ENCODE data around the gene LTV1.

The LTV1 gene

GRCh38 chr6:143803769-143804568 is 39.2 kb upstream of the LTV1 start:
- Histone ChIP-seq H3K4me3 (ENCODE audit: insufficient read depth, low read length, poor library complexity, severe bottlenecking) (no peak overlapping the region), H2AFZ (ENCODE audit: low read depth, low read length, severe bottlenecking) (no peak overlapping the region), H3K27ac (ENCODE audit: low read depth, low read length) (no peak overlapping the region), H3F3A (ENCODE audit: insufficient read depth) (no peaks in the 10 kb centered on the region), H4K20me1 (ENCODE audit: low read depth, low read length) (no peaks in the 10 kb centered on the region), H3K27me3 (ENCODE audit: low read length) (no peaks in the 10 kb centered on the region), H3K36me3 (ENCODE audit: low read length) (no peaks in the 10 kb centered on the region), H3K9me2 (replicated peaks; ENCODE audit: insufficient read depth, low read length) (no peaks in the 10 kb centered on the region), H3K9me3 (ENCODE audit: insufficient read depth, low read length) (no peaks in the 10 kb centered on the region), H3K4me2 (ENCODE audit: low read depth, low read length, poor library complexity, severe bottlenecking) (no peak overlapping the region), H3K79me2 (ENCODE audit: insufficient read depth, low read length) (no peaks in the 10 kb centered on the region), H3K9ac (ENCODE audit: low read length) (no peak overlapping the region)
- TF ChIP-seq EZH2phosphoT487 (conservative IDR thresholded peaks at IDR 0.05; ENCODE audit: low read length) (no peak), CTCF (IDR thresholded peaks at IDR 0.05; ENCODE audit: insufficient read depth, low read length, poor library complexity, severe bottlenecking) (no peak)

GRCh38 chr6:143804835-143805239 is 38.3 kb upstream of the LTV1 start:
- no peak overlapping the region for H3K9ac ChIP-seq (ENCODE audit: low read length)
- TF ChIP-seq CTCF (IDR thresholded peaks at IDR 0.05; ENCODE audit: insufficient read depth, low read length, poor library complexity, severe bottlenecking), result no peak
- TF ChIP-seq EZH2phosphoT487 (conservative IDR thresholded peaks at IDR 0.05; ENCODE audit: low read length), result no peak
- H3F3A ChIP-seq (ENCODE audit: insufficient read depth), result no peaks in the 10 kb centered on the region
- no peak overlapping the region for H2AFZ ChIP-seq (ENCODE audit: low read depth, low read length, severe bottlenecking)
- no peak overlapping the region for H3K4me2 ChIP-seq (ENCODE audit: low read depth, low read length, poor library complexity, severe bottlenecking)
- H3K27me3 ChIP-seq (ENCODE audit: low read length), result no peaks in the 10 kb centered on the region
- no peaks in the 10 kb centered on the region for H3K36me3 ChIP-seq (ENCODE audit: low read length)
- no peak overlapping the region for H3K27ac ChIP-seq (ENCODE audit: low read depth, low read length)
- no peaks in the 10 kb centered on the region for H4K20me1 ChIP-seq (ENCODE audit: low read depth, low read length)
- no peaks in the 10 kb centered on the region for H3K9me2 ChIP-seq (replicated peaks; ENCODE audit: insufficient read depth, low read length)
- H3K4me3 ChIP-seq (ENCODE audit: insufficient read depth, low read length, poor library complexity, severe bottlenecking), result no peak overlapping the region
- H3K79me2 ChIP-seq (ENCODE audit: insufficient read depth, low read length), result no peaks in the 10 kb centered on the region
- no peaks in the 10 kb centered on the region for H3K9me3 ChIP-seq (ENCODE audit: insufficient read depth, low read length)

DNA sequence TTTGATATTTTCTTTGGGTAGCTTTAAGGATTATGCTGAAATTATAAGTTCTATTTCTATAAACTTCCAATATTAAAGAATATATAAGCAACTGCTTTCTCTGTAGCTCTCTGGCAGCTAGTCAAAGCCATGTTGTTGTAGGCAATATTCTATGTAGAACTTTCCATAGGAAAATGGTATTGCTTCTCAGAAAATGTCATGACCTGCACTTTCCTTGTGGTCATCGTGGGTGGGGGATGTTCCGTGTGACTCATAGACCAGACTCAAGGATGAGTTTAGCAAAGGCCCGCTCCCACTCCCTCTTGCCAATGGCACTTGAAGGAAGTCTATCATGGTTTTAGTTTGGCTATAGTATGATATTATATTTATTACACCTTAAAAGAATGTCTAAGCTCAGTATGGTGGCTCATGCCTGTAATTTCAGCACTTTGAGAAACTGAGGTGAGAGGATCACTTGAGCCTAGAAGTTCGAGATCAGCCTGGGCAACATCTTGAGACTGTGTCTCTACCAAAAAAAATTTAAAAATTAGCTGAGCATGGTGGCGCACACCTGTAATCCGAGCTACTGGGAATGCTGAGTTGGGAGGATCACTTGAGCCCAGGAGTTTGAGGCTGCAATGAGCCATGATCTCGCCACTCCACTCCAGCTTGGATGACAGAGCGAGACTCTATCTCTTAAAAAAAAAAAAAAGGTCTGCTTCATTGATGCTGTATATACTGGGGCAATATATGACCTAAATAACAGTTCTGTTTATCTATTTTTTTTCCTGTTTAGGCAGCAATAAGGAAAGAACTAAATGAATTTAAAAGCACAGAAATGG is 36.6 kb upstream of the LTV1 start:
- Histone ChIP-seq H3K9me3 (ENCODE audit: insufficient read depth, low read length) (no peaks in the 10 kb centered on the region), H3K9me2 (replicated peaks; ENCODE audit: insufficient read depth, low read length) (no peaks in the 10 kb centered on the region), H3K27ac (ENCODE audit: low read depth, low read length) (no peak overlapping the region), H3F3A (ENCODE audit: insufficient read depth) (no peaks in the 10 kb centered on the region), H3K27me3 (ENCODE audit: low read length) (no peaks in the 10 kb centered on the region), H3K4me2 (ENCODE audit: low read depth, low read length, poor library complexity, severe bottlenecking) (no peak overlapping the region), H2AFZ (ENCODE audit: low read depth, low read length, severe bottlenecking) (no peak overlapping the region), H3K79me2 (ENCODE audit: insufficient read depth, low read length) (no peaks in the 10 kb centered on the region), H3K4me3 (ENCODE audit: insufficient read depth, low read length, poor library complexity, severe bottlenecking) (no peak overlapping the region), H3K36me3 (ENCODE audit: low read length) (no peaks in the 10 kb centered on the region), H4K20me1 (ENCODE audit: low read depth, low read length) (no peaks in the 10 kb centered on the region), H3K9ac (ENCODE audit: low read length) (no peak overlapping the region)
- no peak for TF ChIP-seq CTCF (IDR thresholded peaks at IDR 0.05; ENCODE audit: insufficient read depth, low read length, poor library complexity, severe bottlenecking)
- TF ChIP-seq EZH2phosphoT487 (conservative IDR thresholded peaks at IDR 0.05; ENCODE audit: low read length), result no peak

All from SU-DHL-6 (cell line).